ENCODE data around the gene SAMD13. TPM values are rescaled to one million over a fixed set of nuclear protein-coding genes. Genes with fewer than 3 reads are reported as not detected.

The SAMD13 gene
- total and polyA plus RNA-seq, 10 of the 15 experiments (the other 5 are each of a cell fraction or from before 2014, with no cell fraction given): 0.81 to 1.9 (median 1.2) TPM; not detected in 1

GRCh38 chr1:84293766-84294165, 7.7 kb upstream of the SAMD13 start (continued):
- TF ChIP-seq, protein P1, sequence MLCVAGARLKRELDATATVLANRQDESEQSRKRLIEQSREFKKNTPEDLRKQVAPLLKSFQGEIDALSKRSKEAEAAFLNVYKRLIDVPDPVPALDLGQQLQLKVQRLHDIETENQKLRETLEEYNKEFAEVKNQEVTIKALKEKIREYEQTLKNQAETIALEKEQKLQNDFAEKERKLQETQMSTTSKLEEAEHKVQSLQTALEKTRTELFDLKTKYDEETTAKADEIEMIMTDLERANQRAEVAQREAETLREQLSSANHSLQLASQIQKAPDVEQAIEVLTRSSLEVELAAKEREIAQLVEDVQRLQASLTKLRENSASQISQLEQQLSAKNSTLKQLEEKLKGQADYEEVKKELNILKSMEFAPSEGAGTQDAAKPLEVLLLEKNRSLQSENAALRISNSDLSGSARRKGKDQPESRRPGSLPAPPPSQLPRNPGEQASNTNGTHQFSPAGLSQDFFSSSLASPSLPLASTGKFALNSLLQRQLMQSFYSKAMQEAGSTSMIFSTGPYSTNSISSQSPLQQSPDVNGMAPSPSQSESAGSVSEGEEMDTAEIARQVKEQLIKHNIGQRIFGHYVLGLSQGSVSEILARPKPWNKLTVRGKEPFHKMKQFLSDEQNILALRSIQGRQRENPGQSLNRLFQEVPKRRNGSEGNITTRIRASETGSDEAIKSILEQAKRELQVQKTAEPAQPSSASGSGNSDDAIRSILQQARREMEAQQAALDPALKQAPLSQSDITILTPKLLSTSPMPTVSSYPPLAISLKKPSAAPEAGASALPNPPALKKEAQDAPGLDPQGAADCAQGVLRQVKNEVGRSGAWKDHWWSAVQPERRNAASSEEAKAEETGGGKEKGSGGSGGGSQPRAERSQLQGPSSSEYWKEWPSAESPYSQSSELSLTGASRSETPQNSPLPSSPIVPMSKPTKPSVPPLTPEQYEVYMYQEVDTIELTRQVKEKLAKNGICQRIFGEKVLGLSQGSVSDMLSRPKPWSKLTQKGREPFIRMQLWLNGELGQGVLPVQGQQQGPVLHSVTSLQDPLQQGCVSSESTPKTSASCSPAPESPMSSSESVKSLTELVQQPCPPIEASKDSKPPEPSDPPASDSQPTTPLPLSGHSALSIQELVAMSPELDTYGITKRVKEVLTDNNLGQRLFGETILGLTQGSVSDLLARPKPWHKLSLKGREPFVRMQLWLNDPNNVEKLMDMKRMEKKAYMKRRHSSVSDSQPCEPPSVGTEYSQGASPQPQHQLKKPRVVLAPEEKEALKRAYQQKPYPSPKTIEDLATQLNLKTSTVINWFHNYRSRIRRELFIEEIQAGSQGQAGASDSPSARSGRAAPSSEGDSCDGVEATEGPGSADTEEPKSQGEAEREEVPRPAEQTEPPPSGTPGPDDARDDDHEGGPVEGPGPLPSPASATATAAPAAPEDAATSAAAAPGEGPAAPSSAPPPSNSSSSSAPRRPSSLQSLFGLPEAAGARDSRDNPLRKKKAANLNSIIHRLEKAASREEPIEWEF (IDR thresholded peaks at IDR 0.05; ENCODE audit: insufficient replicate concordance, low read depth, low read length): no peak
- TF ChIP-seq DPF2 (IDR thresholded peaks at IDR 0.05) (no peak), GATAD2B (conservative IDR thresholded peaks at IDR 0.05; ENCODE audit: low read depth) (no peak)

- TF ChIP-seq ZZZ3 (IDR thresholded peaks at IDR 0.05; ENCODE audit: control insufficient read depth, insufficient read length, low read depth): no peak
- no peak for TF ChIP-seq POLR2AphosphoS5 (IDR thresholded peaks at IDR 0.05; ENCODE audit: low read length)
- no peak for TF ChIP-seq IRF4 (IDR thresholded peaks at IDR 0.05; ENCODE audit: low read depth, low read length)
- TF ChIP-seq SKIL (IDR thresholded peaks at IDR 0.05; ENCODE audit: low read depth, poor library complexity, severe bottlenecking): no peak
- TF ChIP-seq PBX3 (IDR thresholded peaks at IDR 0.05; ENCODE audit: insufficient replicate concordance, low read depth, low read length): no peak
- TF ChIP-seq SMAD1 (IDR thresholded peaks at IDR 0.05; ENCODE audit: low read depth, partially characterized antibody): no peak
- TF ChIP-seq CEBPB (IDR thresholded peaks at IDR 0.05; ENCODE audit: borderline replicate concordance in 1 of 2, low read depth in 2 of 2, low read length in 2 of 2): no peak
- no peak for TF ChIP-seq RUNX3 (IDR thresholded peaks at IDR 0.05; ENCODE audit: low read length)
- TF ChIP-seq KDM1A (IDR thresholded peaks at IDR 0.05; ENCODE audit: borderline replicate concordance): no peak
- TF ChIP-seq POU2F2 (IDR thresholded peaks at IDR 0.05; ENCODE audit: borderline replicate concordance, low read depth, low read length): no peak
- TF ChIP-seq ZNF384 (IDR thresholded peaks at IDR 0.05; ENCODE audit: borderline replicate concordance, low read depth, low read length): no peak
- no peak for TF ChIP-seq SIX5 (IDR thresholded peaks at IDR 0.05; ENCODE audit: low read depth, low read length, severe bottlenecking)
- Histone ChIP-seq H3K27ac (ENCODE audit: control insufficient read depth, insufficient read depth) (no peak overlapping the region), H3K9ac (ENCODE audit: control insufficient read depth, insufficient read depth, low read length) (no peak overlapping the region), H3K4me1 (ENCODE audit: control insufficient read depth, insufficient read depth, low read length) (peaks cover 1% of the 10 kb centered on the region; the same call in 1 of the 2 replicates), H3K27me3 (replicated peaks in 1 of 2; ENCODE audit: control insufficient read depth in 2 of 2, insufficient read depth in 2 of 2, low read length in 1 of 2) (no peaks in the 10 kb centered on the region), H3K36me3 (ENCODE audit: control insufficient read depth in 2 of 2, insufficient read depth in 2 of 2, low read length in 1 of 2) (no peaks in the 10 kb centered on the region), H3K4me2 (ENCODE audit: control insufficient read depth, insufficient read depth) (no peak overlapping the region), H3K9me3 (replicated peaks; ENCODE audit: control insufficient read depth, insufficient read depth, low read length) (no peaks in the 10 kb centered on the region; the same call in 2 of the 3 replicates), H4K20me1 (ENCODE audit: control insufficient read depth, insufficient read depth) (no peaks in the 10 kb centered on the region), H3K79me2 (ENCODE audit: control insufficient read depth, insufficient read depth, low read length) (no peaks in the 10 kb centered on the region), H2AFZ (ENCODE audit: control insufficient read depth, low read depth, low read length) (no peak overlapping the region), H3K4me3 (no peak overlapping the region)
- no peak for ATAC-seq
- ChIA-PET SMC1A (ENCODE audit: uncharacterized antibody, unreplicated experiment) (interaction anchor here (1.1 kb wide), 1 partner anchor 55 kb away, joined by 3 read pairs; no protein-coding TSS in a partner anchor), CTCF (no interaction called here), POLR2A (no interaction called here), RAD21 (ENCODE audit: unreplicated experiment) (no interaction called here)
- WGBS (ENCODE audit: insufficient coverage, insufficient replicate concordance, low lambda C conversion rate, missing lambda C conversion rate): 91% methylated on average over 3 of the region's 3 CpGs
- FAIRE-seq: no peak
- no peak for DNase-seq (ENCODE audit: low read depth, low spot score)
- in situ Hi-C loops (cut with MboI) (no loop called here), intact Hi-C loops (cut with micrococcal nuclease; ENCODE audit: unreplicated experiment) (no loop called here)
- no TSS peak for BruUV-seq (replicated peaks)
Measured at GRCh38 chr1:84294751-84295150, 6.8 kb upstream of the SAMD13 start.

All from GM12878 (cell line).